NCI-H128 (cell line): ENCODE results near the gene OR2T33.
A peak's percentile ranks its signal among the peaks of the same experiment; 100 is the strongest.
"Not testable (repeated sequence)": the region's sequence is repeated elsewhere in the genome, so short reads cannot be mapped to it uniquely, and the experiment has no call there.

Source experiments
- DNase-seq: peaks from one replicate; lab custom pipeline; 2025; ENCODE audit not compliant: unreplicated experiment; lab: John Stamatoyannopoulos, UW

The OR2T33 gene, protein sequence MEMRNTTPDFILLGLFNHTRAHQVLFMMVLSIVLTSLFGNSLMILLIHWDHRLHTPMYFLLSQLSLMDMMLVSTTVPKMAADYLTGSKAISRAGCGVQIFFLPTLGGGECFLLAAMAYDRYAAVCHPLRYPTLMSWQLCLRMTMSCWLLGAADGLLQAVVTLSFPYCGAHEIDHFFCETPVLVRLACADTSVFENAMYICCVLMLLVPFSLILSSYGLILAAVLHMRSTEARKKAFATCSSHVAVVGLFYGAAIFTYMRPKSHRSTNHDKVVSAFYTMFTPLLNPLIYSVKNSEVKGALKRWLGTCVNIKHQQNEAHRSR

GRCh38 chr1:248277876-248278275 is at the start of gene OR2T33:
Gene OR2T33, minus strand, starts transcription at chr1:248277976. Its CDS starts 4,162 bp downstream, at chr1:248273814.
- DNase-seq = no peak

GRCh38 chr1:248324468-248324867 is 46.7 kb upstream of the OR2T33 start, which contains the start of gene OR2M7:
Gene OR2M7, minus strand, starts transcription at chr1:248324568. Its CDS starts 0 bp downstream, at chr1:248324568.
- DNase-seq = no peak

- no peak for DNase-seq
Measured at GRCh38 chr1:248316796-248317195, 39.0 kb upstream of the OR2T33 start.

DNA sequence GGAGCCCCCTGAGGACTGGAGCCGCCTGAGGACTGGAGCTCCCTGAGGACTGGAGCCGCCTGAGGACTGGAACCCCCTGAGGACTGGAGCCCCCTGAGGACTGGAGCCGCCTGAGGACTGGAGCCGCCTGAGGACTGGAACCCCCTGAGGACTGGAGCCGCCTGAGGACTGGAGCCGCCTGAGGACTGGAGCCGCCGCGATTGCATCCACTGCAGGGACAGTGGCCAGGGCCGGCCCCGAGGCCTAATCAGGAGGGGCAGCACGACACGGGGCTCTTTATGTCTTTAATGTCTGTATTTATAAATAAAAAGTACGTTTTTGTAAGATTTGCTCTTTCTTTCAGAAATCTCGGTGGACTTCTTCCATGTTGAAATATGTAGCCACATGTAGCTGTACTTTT is 29.0 kb upstream of the OR2T33 start:
- not testable (repeated sequence) for DNase-seq

DNA sequence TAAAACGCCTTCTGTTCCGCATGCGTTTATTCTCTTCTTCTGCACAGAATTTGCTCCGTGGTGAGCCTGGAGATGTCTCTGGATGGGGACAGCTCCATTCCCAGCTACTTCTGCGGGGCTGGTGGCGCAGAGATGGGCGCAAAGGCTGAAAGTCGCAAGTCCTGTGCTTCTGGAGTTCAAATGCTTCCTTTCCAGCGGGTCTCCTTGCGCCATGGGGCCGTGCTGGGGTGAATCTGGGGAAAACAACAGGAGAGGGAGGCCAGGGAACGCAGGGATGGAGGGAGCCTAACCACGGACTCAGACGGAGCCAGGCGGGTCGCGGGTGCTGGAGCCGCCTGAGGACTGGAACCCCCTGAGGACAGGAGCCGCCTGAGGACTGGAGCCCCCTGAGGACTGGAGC is 28.3 kb upstream of the OR2T33 start:
- no peak for DNase-seq

GRCh38 chr1:248305672-248306071 is 27.9 kb upstream of the OR2T33 start:
- DNase-seq = not testable (repeated sequence)

GRCh38 chr1:248303324-248303723 is 25.5 kb upstream of the OR2T33 start, which contains the start of gene OR2T12:
Gene OR2T12, minus strand, starts transcription at chr1:248303424. Its CDS starts 7,846 bp downstream, at chr1:248295578.
- no peak for DNase-seq

- no peak for DNase-seq
Measured at GRCh38 chr1:248288391-248288790, 10.6 kb upstream of the OR2T33 start.

DNA sequence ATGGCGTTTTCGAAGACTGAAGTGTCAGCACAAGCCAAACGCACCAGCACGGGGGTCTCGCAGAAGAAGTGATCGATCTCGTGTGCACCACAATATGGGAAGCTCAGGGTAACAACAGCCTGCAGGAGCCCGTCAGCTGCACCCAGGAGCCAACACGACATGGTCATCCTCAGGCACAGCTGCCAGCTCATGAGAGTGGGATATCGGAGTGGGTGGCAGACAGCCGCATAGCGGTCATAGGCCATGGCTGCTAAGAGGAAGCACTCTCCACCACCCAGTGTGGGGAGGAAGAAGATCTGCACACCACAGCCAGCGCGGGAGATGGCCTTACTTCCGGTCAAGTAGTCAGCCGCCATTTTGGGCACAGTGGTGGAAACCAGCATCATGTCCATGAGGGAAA is 4.6 kb downstream of the OR2T33 start:
- not testable (repeated sequence) for DNase-seq

DNA sequence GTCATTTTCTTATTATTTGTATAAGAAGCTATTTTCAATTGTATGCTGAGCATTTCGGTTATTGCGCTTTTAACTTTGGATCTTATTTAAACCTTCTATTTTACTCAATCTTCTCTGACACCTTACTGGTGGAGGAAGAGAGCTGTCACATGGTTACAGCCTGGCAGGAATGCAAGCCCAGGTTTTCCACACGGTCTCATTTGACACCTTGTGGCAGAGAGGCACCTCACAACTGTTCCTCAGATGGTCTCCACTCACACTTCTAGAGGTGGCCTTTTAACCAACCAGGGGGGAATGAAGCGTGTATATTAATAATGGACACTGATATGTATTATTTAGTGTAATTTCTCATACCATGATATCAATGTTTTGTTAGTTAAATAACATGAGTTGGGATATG is 9.6 kb downstream of the OR2T33 start:
- DNase-seq = no peak

- not testable (repeated sequence) for DNase-seq
Measured at GRCh38 chr1:248259309-248259708, 18.5 kb downstream of the OR2T33 start.

GRCh38 chr1:248243204-248243603 is 34.6 kb downstream of the OR2T33 start:
- DNase-seq = peak; percentile 1

DNA sequence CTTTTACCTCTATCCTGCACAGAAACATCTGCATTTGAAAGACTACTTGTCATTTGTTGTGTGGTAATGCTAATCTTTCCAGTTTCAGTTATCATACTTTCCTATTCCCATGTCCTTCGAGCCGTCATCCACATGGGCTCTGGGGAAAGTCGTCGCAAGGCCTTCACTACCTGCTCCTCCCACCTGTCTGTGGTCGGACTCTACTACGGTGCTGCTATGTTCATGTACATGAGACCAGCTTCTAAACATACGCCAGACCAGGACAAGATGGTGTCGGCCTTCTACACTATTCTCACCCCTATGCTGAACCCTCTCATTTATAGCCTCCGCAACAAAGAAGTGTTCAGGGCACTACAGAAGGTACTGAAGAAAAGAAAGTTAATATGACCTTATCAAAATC is 38.3 kb downstream of the OR2T33 start:
- no peak for DNase-seq

GRCh38 chr1:248231117-248231516 is 46.7 kb downstream of the OR2T33 start, which contains the start of gene OR2M4:
Gene OR2M4, plus strand, starts transcription at chr1:248231417. Its CDS starts 7,512 bp downstream, at chr1:248238929.
- no peak for DNase-seq

DNA sequence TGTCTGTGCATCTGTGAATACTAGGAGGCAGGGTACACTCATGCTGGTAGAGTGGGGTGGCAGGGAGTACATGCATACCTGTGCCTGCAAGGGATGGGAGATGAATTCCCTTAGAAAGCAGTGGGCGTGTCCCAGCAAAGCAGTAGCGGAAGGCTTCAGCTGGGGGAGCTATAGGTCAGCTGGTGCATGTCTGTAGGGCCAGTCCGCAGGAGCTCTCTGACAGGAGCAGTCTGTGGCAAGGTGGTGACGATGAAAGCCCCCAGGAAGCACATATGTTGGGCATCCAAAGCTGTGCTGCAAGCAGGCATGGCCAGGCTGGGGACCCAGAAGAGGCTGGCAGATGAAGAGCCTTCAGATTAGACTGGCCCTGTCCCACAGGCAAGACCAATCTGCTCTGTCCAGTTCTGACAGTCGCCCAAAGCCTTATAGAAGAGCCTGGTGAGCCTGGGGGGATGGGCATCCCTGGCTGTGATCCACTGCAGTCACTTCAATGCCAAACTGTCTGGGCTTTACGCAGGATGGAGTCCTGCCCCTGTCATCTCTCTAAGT is 48.3 kb downstream of the OR2T33 start:
- no peak for DNase-seq

DNA sequence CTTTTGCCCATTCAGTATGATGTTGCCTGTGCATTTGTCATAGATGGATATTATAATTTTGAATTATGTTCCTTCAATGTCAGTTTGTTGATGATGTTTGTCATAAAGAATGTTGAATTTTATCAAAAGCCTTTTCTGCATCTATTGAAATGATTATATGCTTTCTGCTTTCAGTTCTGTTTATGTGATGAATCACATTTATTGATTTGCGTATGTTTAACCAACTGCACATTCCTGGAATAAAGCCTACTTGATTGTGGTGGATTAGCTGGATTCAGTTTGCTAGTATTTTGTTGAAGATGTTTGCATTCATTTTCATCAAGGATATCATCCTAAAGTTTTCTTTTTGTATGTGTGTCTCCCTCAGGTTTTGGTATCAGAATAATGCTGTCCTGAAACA is 52.2 kb downstream of the OR2T33 start:
- DNase-seq = no peak
